NCI-H446 (cell line): ENCODE data around the gene ZNF486.
"Not testable (repeated sequence)": the region's sequence is repeated elsewhere in the genome, so short reads cannot be mapped to it uniquely, and the experiment has no call there.

ENCODE experiments used
- DNase-seq, 2 experiments: peaks; one replicate each; lab custom pipeline; 2025; lab: John Stamatoyannopoulos, UW

Gene ZNF486

GRCh38 chr19:20235156-20235555, 68.1 kb downstream of the ZNF486 start:
- no peak for DNase-seq

- DNase-seq, result no peak
Measured at GRCh38 chr19:20237773-20238623, 71.0 kb downstream of the ZNF486 start.

DNA sequence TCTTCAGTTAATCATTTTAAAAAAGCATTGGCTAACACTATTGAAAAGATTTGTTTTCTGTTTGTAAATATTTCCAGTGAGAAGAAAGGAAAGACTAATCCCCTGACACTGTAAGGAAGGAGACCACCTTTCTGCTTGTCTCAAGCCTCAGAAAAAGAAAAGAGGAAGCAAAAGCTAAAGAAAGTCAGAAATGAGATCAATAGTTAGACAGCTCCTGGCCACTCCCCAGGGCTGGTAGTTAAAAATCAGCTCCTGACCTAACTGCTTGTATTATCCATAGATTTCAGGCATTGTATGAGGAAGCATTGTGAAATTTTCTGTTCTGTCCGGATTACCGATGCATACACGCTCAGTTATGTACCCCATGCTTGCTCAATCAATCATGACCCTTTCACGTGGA, 76.6 kb downstream of the ZNF486 start:
- DNase-seq, result no peak

DNA sequence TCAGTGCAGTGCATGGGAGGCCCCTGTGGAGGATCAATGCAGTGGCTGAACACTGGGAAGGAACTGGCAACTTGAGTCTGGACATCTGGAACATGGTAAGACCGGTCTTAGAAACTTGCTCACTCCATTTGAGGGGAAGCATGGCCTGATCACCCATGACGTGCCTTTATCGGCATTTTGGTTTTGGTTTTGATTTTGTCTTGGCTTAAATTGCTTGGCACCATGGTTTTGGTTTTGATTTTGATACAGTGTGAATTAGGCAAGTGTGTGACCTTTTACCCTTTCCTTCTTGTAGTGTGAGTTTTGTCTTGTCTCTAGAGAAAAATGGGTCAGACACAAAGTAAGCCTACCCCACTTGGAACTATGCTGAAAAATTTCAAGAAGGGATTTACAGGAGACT, 77.3 kb downstream of the ZNF486 start:
- no peak for DNase-seq

- DNase-seq, result no peak
Measured at GRCh38 chr19:20245309-20245708, 78.3 kb downstream of the ZNF486 start.

DNA sequence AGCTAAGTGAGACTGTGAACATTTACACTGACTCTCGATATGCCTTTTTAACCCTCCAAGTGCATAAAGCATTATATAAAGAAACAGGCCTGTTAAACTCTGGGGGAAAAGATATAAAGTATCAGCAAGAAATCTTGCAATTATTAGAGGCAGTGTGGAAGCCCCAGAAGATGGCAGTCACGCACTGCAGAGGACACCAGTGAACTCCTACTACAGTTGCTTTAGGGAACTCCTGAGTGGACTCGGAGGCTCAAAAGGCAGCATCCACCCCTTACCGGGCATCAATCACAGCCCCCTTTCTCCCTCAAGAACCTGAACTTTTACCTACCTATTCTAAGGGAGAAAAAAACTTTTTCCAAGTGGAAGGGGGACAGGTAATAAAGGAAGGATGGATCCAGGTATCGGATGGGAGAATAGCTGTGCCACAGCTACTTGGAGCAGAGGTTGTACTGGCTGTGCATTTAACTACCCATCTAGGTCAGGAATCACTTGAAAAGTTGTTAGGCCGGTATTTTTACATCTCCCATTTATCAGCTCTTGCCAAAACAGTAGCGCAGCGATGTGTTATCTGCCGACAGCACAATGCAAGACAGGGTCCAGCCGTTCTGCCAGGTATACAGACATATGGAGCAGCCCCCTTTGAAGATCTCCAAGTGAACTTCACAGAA, 80.1 kb downstream of the ZNF486 start:
- DNase-seq, result no peak

GRCh38 chr19:20248258-20248657, 81.2 kb downstream of the ZNF486 start:
- not testable (repeated sequence) for DNase-seq
